ENCODE results near the gene TMEM131L. TPM values are rescaled to one million over a fixed set of nuclear protein-coding genes. Genes with fewer than 3 reads are reported as not detected.

TMEM131L gene
- total RNA-seq, 1 experiment from 2014 or later: 14.6 TPM

DNA sequence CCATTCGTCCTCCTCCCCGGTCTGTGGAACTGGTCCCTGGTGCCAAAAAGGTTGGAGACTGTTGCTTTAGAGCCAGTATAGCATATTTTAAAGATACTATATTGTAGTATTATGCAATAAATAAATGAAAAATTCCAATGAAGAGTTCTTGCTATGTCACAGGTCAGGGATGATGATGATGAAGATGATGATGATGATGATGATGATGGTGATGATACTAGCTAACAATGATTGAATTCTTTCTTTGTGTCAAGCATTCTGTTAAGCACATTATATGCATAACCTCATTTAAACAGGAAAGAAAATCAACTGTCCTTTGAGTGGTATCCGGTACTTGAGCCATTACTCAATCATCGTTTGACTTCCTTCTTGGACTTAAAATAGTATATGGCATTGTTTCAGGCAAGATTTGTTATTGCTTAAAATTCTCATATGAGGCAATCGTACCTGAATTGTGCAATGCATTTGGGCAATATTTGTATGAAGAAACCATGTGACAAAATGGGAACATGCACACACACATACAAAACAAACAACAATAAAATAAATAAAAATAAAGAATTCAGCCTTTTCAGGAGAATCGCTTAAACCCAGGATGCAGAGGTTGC lies 195.2 kb downstream of the TMEM131L start:
- no peaks in the 10 kb centered on the region for H3K4me1 ChIP-seq (ENCODE audit: insufficient read depth, low read length)
- Mint-ChIP-seq H3K36me3 (ENCODE audit: insufficient read depth in 1 of 3, low read depth in 3 of 3) (peaks cover 9 to 12% (median 10%) of the 10 kb centered on the region in 3 experiments), H3K27me3 (ENCODE audit: low read depth) (peaks cover 8% of the 10 kb centered on the region), H3K4me3 (no peak overlapping the region), H3K27ac (no peak overlapping the region), H3K4me1 (no peaks in the 10 kb centered on the region), H3K9me3 (peaks cover 21 to 23% of the 10 kb centered on the region in 2 experiments)
- H3K4ac ChIP-seq (ENCODE audit: low read depth, low read length): no peak overlapping the region
- H2BK15ac ChIP-seq (ENCODE audit: low read depth, low read length): no peak overlapping the region
- no peak overlapping the region for H3K23ac ChIP-seq (ENCODE audit: insufficient read length, low read depth, low read length)
- no peak overlapping the region for H3K9ac ChIP-seq (ENCODE audit: extremely low read depth, insufficient read length, low read length)
- no peaks in the 10 kb centered on the region for H3K9me3 ChIP-seq (ENCODE audit: control insufficient read depth, low read depth, low read length)
- H3K79me1 ChIP-seq (ENCODE audit: insufficient read depth, low read depth, low read length, poor library complexity, severe bottlenecking): no peaks in the 10 kb centered on the region
- H3K56ac ChIP-seq (ENCODE audit: insufficient read length, low read depth, low read length): no peak overlapping the region
- H4K5ac ChIP-seq (ENCODE audit: insufficient read length, low read depth, low read length): no peak overlapping the region
- H3K27ac ChIP-seq (ENCODE audit: insufficient read length, low read depth, low read length): no peak overlapping the region
- no peaks in the 10 kb centered on the region for H4K20me1 ChIP-seq (ENCODE audit: control insufficient read depth, insufficient read depth, insufficient read length)
- no peak overlapping the region for H2AK5ac ChIP-seq (ENCODE audit: insufficient read length, low read length)
- no peak overlapping the region for H2BK5ac ChIP-seq (ENCODE audit: insufficient read length, low read length)
- H3K18ac ChIP-seq (ENCODE audit: insufficient read length, low read depth, low read length): no peak overlapping the region
- H3T11ph ChIP-seq (ENCODE audit: low read length): no peak overlapping the region
- H4K8ac ChIP-seq (replicated peaks; ENCODE audit: insufficient read length, low read depth, low read length): no peak overlapping the region
- H3K79me2 ChIP-seq (ENCODE audit: insufficient read depth, low read length): no peaks in the 10 kb centered on the region
- TF ChIP-seq, protein P1, sequence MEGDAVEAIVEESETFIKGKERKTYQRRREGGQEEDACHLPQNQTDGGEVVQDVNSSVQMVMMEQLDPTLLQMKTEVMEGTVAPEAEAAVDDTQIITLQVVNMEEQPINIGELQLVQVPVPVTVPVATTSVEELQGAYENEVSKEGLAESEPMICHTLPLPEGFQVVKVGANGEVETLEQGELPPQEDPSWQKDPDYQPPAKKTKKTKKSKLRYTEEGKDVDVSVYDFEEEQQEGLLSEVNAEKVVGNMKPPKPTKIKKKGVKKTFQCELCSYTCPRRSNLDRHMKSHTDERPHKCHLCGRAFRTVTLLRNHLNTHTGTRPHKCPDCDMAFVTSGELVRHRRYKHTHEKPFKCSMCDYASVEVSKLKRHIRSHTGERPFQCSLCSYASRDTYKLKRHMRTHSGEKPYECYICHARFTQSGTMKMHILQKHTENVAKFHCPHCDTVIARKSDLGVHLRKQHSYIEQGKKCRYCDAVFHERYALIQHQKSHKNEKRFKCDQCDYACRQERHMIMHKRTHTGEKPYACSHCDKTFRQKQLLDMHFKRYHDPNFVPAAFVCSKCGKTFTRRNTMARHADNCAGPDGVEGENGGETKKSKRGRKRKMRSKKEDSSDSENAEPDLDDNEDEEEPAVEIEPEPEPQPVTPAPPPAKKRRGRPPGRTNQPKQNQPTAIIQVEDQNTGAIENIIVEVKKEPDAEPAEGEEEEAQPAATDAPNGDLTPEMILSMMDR (conservative IDR thresholded peaks at IDR 0.05): no peak
- no peak overlapping the region for H2BK20ac ChIP-seq (ENCODE audit: low read depth, low read length, poor library complexity, severe bottlenecking)
- no peak overlapping the region for H3K4me2 ChIP-seq (ENCODE audit: insufficient read depth, insufficient read length, low read length)
- no peaks in the 10 kb centered on the region for H3K23me2 ChIP-seq (ENCODE audit: insufficient read length, low read depth, low read length, poor library complexity, severe bottlenecking)
- no peak overlapping the region for H2AFZ ChIP-seq (ENCODE audit: low read length)
- DNase-seq: no peak
- H4K91ac ChIP-seq (ENCODE audit: insufficient read length, low read depth, low read length): no peak overlapping the region
- no peak overlapping the region for H3K14ac ChIP-seq (ENCODE audit: insufficient read depth, low read length)
- no peak overlapping the region for H2BK120ac ChIP-seq (ENCODE audit: low read depth, low read length, poor library complexity, severe bottlenecking)
- WGBS (ENCODE audit: extremely low coverage, insufficient read length, low lambda C conversion rate): no CpG with 5 or more reads among the region's 6 CpGs
- H3K27me3 ChIP-seq (ENCODE audit: insufficient read depth, low read length): no peaks in the 10 kb centered on the region
- no peak overlapping the region for H2BK12ac ChIP-seq (ENCODE audit: insufficient read length, low read depth, low read length)

Data from H9 (cell line).